Transverse colon (tissue), 4 donors: ENCODE measurements around the gene ZP3. TPM values are rescaled to one million over a fixed set of nuclear protein-coding genes. Genes with fewer than 3 reads are reported as not detected.
"Not testable (repeated sequence)": the region's sequence is repeated elsewhere in the genome, so short reads cannot be mapped to it uniquely, and the experiment has no call there.

Source experiments
- DNase-seq: peaks from one replicate; pipeline ENCODE4 v3.0.0-alpha.2; 2019
- H3K27ac ChIP-seq, 4 donors: fragments of 200-600 bp; sonication (generic); 2 replicates each; pipeline ENCODE4 v1.5.1; 2016 to 2018; ENCODE audit warnings: inconsistent platforms in 4 of 4
- H3K27me3 ChIP-seq: fragments of 200-600 bp; sonication (generic); 2 replicates; pipeline ENCODE4 v1.5.1; 2017; ENCODE audit warnings: inconsistent platforms
- H3K36me3 ChIP-seq, 4 donors: fragments of 200-600 bp; sonication (generic); 2 replicates each; pipeline ENCODE4 v1.5.1; 2017 to 2019; ENCODE audit warnings: inconsistent platforms in 4 of 4
- H3K4me1 ChIP-seq, 4 donors: fragments of 200-600 bp; sonication (generic); 2 replicates each; pipeline ENCODE4 v1.5.1; 2017 to 2020; ENCODE audit warnings: inconsistent platforms in 4 of 4
- H3K4me3 ChIP-seq, 4 donors: fragments of 200-600 bp; sonication (generic); 1 replicate in 1 of 4; 2 replicates in 3 of 4; pipeline versions ENCODE4 v1.5.1 to v1.6.1; 2017 to 2019; ENCODE audit warnings: inconsistent platforms in 4 of 4
- H3K9me3 ChIP-seq, 2 donors: fragments of 200-600 bp; sonication (generic); 2 replicates each; pipeline ENCODE4 v1.5.1; 2017 to 2019; ENCODE audit warnings: inconsistent platforms in 2 of 2
- CTCF ChIP-seq, 5 experiments: fragments of 200-600 bp in 3 of 5; fragments of 450-650 bp in 2 of 5; sonication (generic) in 3 of 5; IDR thresholded peaks; 1 replicate in 2 of 5; 2 replicates in 3 of 5; pipeline ENCODE4 v1.5.1; 2016 to 2017; ENCODE audit warnings: antibody characterized with exemption in 5 of 5, inconsistent platforms in 3 of 5, mild to moderate bottlenecking in 2 of 5, moderate library complexity in 1 of 5
- EP300 ChIP-seq: sonication (generic); formaldehyde crosslinking; IDR thresholded peaks from one replicate; pipeline ENCODE4 v1.6.1; 2017; ENCODE audit warnings: antibody characterized with exemption, low read depth
- POLR2A ChIP-seq: fragments of 450-650 bp; IDR thresholded peaks from one replicate; pipeline ENCODE4 v1.6.1; 2016; ENCODE audit warnings: antibody characterized with exemption, mild to moderate bottlenecking, moderate library complexity
- POLR2AphosphoS5 ChIP-seq, 3 donors: sonication (generic); formaldehyde crosslinking; IDR thresholded peaks; one replicate each; pipeline ENCODE4 v1.6.1; 2016; ENCODE audit warnings: antibody characterized with exemption in 3 of 3
- WGBS, 2 donors: methylation state at CpG; one replicate each; pipeline ENCODE4 v1.1.5; 2018; ENCODE audit warnings: low coverage in 1 of 2; 5-methylcytosine and 5-hydroxymethylcytosine counted together
- in situ Hi-C, 4 donors: fragments of 200-750 bp; cut with MboI; loops; one replicate each; pipeline versions ENCODE4 v1.15.0 to v1.15.1; 2017; ENCODE audit warnings: low sequenced_read_pairs in 3 of 4, low pct_ligation_motif_present in 1 of 4, low pct_unique_long_range_greater_than_20kb in 1 of 4
- intact Hi-C: fragments of 100-400 bp; cut with DNase I; formaldehyde crosslinking; loops from one replicate; pipeline ENCODE4 v1.15.1; 2023; ENCODE audit warnings: low total_unique reads
- total RNA-seq, 4 donors: library from RNA; depleted of rRNA; stranded (reverse); fragments of >200 nt; gene quantifications; one replicate each; pipeline ENCODE4 v1.1.0, GENCODE V29; 2016

Gene ZP3
- total RNA-seq, 4 donors from 2014 or later: 3.0 to 3.4 TPM; not detected in 2

- no peak for DNase-seq
- TF ChIP-seq CTCF (IDR thresholded peaks at IDR 0.05) (no peak), EP300 (no peak), POLR2A (no peak), POLR2AphosphoS5 (IDR thresholded peaks at IDR 0.05) (no peak)
- intact Hi-C loops (no loop called here), in situ Hi-C loops (no loop called here)
- H3K36me3 ChIP-seq: no peaks in the 10 kb centered on the region
- no peaks in the 10 kb centered on the region for H3K27me3 ChIP-seq
- no peak within 1 kb of the TSS for H3K4me3 ChIP-seq
- no peak within 1 kb of the TSS for H3K27ac ChIP-seq
- no peaks in the 10 kb centered on the region for H3K9me3 ChIP-seq
- peaks cover 0 to 3% (median under 1%) of the 10 kb centered on the region in 4 donors for H3K4me1 ChIP-seq
- WGBS, 2 donors: 91% methylated on average over 6 of the region's 6 CpGs; no CpG with 5 or more reads in 1 of the 2 donors
Observed at GRCh38 chr7:76409537-76409936, 15.2 kb upstream of the ZP3 start, which contains the start of gene SSC4D. TSS of gene SSC4D (minus strand) at chr7:76409697. CDS start at chr7:76404439, 5,258 bp downstream.

GRCh38 chr7:76411626-76412025 lies 13.1 kb upstream of the ZP3 start:
- no peak overlapping the region for H3K27ac ChIP-seq
- in situ Hi-C loops (no loop called here), intact Hi-C loops (no loop called here)
- no peaks in the 10 kb centered on the region for H3K27me3 ChIP-seq
- no peak for TF ChIP-seq CTCF (IDR thresholded peaks at IDR 0.05)
- no peak for TF ChIP-seq POLR2A
- TF ChIP-seq EP300: no peak
- TF ChIP-seq POLR2AphosphoS5 (IDR thresholded peaks at IDR 0.05): no peak
- H3K4me3 ChIP-seq: no peak overlapping the region
- no peak for DNase-seq
- WGBS, 2 donors: 77% methylated on average over 1 of the region's 1 CpG; no CpG with 5 or more reads in 1 of the 2 donors
- H3K9me3 ChIP-seq: no peaks in the 10 kb centered on the region
- no peaks in the 10 kb centered on the region for H3K4me1 ChIP-seq
- no peaks in the 10 kb centered on the region for H3K36me3 ChIP-seq

- no peaks in the 10 kb centered on the region for H3K9me3 ChIP-seq
- no peaks in the 10 kb centered on the region for H3K4me1 ChIP-seq
- TF ChIP-seq CTCF (IDR thresholded peaks at IDR 0.05) (no peak), POLR2A (no peak)
- H3K36me3 ChIP-seq: no peaks in the 10 kb centered on the region
- H3K4me3 ChIP-seq: no peak overlapping the region
- H3K27ac ChIP-seq: no peak overlapping the region
- no peak for DNase-seq
- WGBS, 2 donors: 57 to 61% methylated on average over 5 of the region's 5 CpGs
- no peaks in the 10 kb centered on the region for H3K27me3 ChIP-seq
- intact Hi-C loops: no loop called here
- in situ Hi-C loops: no loop called here
Observed at GRCh38 chr7:76412249-76412648, 12.5 kb upstream of the ZP3 start.

GRCh38 chr7:76417654-76418310 lies 7.0 kb upstream of the ZP3 start:
- DNase-seq, H3K27ac ChIP-seq, H3K36me3 ChIP-seq, H3K27me3 ChIP-seq, in situ Hi-C loops, intact Hi-C loops, H3K9me3 ChIP-seq, H3K4me3 ChIP-seq, H3K4me1 ChIP-seq: not testable (repeated sequence)
- 93 to 100% methylated on average over 1 to 10 of the region's 10 CpGs for WGBS, 2 donors

GRCh38 chr7:76421097-76421496 lies 3.7 kb upstream of the ZP3 start:
- in situ Hi-C loops: not testable (repeated sequence)

More at GRCh38 chr7:76421097-76421496, 3.7 kb upstream of the ZP3 start:
- intact Hi-C loops, H3K27ac ChIP-seq, H3K9me3 ChIP-seq, DNase-seq, H3K4me3 ChIP-seq, H3K36me3 ChIP-seq, H3K27me3 ChIP-seq, H3K4me1 ChIP-seq: not testable (repeated sequence)
- 83 to 100% methylated on average over 1 to 6 of the region's 6 CpGs for WGBS, 2 donors
